Left ventricle myocardium inferior (tissue), 1 donor: ENCODE data around the gene SLMAP. TPM values are rescaled to one million over a fixed set of nuclear protein-coding genes. Genes with fewer than 3 reads are reported as not detected.

Experiments
- DNase-seq: peaks from one replicate; pipeline ENCODE4 v3.0.0-alpha.2; 2020
- H3K27ac ChIP-seq: fragments of 200-600 bp; replicated peaks from 2 replicates; pipeline ENCODE4 v1.8.0; 2021
- H3K27me3 ChIP-seq: fragments of 200-600 bp; 2 replicates; pipeline ENCODE4 v1.8.0; 2021; ENCODE audit warnings: low read depth
- H3K36me3 ChIP-seq: fragments of 200-600 bp; 2 replicates; pipeline ENCODE4 v1.8.0; 2021
- H3K4me1 ChIP-seq: fragments of 200-600 bp; 2 replicates; pipeline ENCODE4 v1.8.0; 2021
- H3K4me3 ChIP-seq: fragments of 200-600 bp; 2 replicates; pipeline ENCODE4 v1.8.0; 2021; ENCODE audit warnings: mild to moderate bottlenecking, moderate library complexity
- H3K9me3 ChIP-seq: fragments of 200-600 bp; replicated peaks from 2 replicates; pipeline ENCODE4 v1.8.0; 2021
- intact Hi-C: fragments of 100-400 bp; cut with micrococcal nuclease; formaldehyde crosslinking; loops from one replicate; pipeline ENCODE4 v1.11.0; 2022
- total RNA-seq: library from RNA; stranded (reverse); fragmentation: NEBNext Ultra II Directional; extraction: Animal tissue kit (Norgen Biotek cat#: 25700); gene quantifications from one replicate; pipeline ENCODE4 v1.2.1, GENCODE V29; 2021
- TF ChIP-seq, protein P1 (sequence below): fragments of 200-600 bp; IDR thresholded peaks from 2 replicates; pipeline ENCODE4 v1.8.0; 2021; ENCODE audit warnings: antibody characterized with exemption, mild to moderate bottlenecking, borderline replicate concordance
- donor health status: DM: no; HTN: yes; CAD: no; lungs with severe emphysema.

SLMAP gene
- total RNA-seq, 1 donor from 2014 or later: 316 TPM

DNA sequence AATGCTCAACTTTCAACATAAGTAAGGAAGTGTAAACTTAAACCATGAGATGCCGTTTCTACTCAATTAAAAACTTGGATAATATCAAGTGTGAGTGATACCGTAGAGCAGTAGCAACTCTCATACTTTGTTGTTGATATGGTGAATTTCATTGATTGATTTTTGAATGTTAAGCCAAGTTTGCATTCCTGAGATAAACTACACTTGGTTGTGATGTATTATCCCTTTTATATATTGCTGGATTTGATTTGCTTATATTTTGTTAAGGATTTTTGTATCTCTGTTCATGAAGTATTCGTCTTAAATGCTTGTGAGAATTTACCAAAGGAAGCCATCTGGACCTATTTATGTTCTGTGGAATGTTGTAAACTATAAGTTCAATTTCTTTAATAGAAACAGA, 21.7 kb downstream of the SLMAP start:
- no peaks in the 10 kb centered on the region for H3K36me3 ChIP-seq
- H3K4me3 ChIP-seq: no peak overlapping the region
- no peak overlapping the region for H3K27ac ChIP-seq
- peaks cover 21% of the 10 kb centered on the region for H3K4me1 ChIP-seq
- TF ChIP-seq, protein P1, sequence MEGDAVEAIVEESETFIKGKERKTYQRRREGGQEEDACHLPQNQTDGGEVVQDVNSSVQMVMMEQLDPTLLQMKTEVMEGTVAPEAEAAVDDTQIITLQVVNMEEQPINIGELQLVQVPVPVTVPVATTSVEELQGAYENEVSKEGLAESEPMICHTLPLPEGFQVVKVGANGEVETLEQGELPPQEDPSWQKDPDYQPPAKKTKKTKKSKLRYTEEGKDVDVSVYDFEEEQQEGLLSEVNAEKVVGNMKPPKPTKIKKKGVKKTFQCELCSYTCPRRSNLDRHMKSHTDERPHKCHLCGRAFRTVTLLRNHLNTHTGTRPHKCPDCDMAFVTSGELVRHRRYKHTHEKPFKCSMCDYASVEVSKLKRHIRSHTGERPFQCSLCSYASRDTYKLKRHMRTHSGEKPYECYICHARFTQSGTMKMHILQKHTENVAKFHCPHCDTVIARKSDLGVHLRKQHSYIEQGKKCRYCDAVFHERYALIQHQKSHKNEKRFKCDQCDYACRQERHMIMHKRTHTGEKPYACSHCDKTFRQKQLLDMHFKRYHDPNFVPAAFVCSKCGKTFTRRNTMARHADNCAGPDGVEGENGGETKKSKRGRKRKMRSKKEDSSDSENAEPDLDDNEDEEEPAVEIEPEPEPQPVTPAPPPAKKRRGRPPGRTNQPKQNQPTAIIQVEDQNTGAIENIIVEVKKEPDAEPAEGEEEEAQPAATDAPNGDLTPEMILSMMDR: no peak
- intact Hi-C loops: no loop called here
- no peaks in the 10 kb centered on the region for H3K9me3 ChIP-seq
- DNase-seq: no peak
- no peaks in the 10 kb centered on the region for H3K27me3 ChIP-seq

DNA sequence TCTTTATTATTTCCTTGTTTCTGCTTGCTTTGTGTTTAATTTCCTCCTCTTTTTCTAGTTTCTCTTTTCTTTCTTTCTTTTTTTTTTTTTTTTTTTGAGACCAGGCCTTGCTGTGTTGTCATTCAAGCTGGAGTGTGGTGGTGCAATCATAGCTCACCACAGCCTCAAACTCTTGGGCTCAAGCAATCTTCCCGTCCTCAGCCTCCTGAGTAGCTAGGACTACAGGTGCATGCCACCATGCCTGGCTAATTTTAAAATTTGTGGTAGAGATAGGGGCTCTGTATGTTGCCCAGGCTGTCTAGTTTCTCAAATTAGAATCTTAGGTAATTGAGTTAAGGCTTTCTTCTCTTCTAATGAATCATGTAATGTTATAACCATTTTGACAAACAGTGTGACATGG, 22.4 kb downstream of the SLMAP start:
- intact Hi-C loops: no loop called here
- Histone ChIP-seq H3K27me3 (no peaks in the 10 kb centered on the region), H3K9me3 (no peaks in the 10 kb centered on the region), H3K4me3 (no peak overlapping the region), H3K4me1 (peaks cover 28% of the 10 kb centered on the region), H3K27ac (no peak overlapping the region), H3K36me3 (no peaks in the 10 kb centered on the region)
- DNase-seq: no peak
- TF ChIP-seq, protein P1: no peak

DNA sequence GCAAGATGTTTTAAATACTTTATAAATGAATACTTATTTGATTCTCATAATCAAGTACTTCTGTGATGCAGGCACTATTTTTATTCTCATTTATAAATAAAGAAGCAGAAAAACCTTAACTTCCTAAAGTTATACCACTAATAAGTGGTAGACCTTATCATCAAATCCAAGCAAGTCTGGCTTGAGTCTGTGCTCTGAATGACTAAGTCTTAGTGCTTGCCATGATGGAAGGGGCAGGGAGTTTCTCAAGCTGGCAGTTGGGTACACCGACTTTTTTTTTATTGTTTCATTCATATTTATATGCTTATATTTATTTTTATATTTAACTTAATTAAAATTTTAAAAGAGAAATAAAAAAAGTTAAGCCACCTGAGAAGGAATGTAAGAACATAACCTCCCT, 23.6 kb downstream of the SLMAP start:
- Histone ChIP-seq H3K27ac (no peak overlapping the region), H3K4me1 (peaks cover 40% of the 10 kb centered on the region), H3K4me3 (no peak overlapping the region), H3K9me3 (no peaks in the 10 kb centered on the region), H3K36me3 (no peaks in the 10 kb centered on the region), H3K27me3 (no peaks in the 10 kb centered on the region)
- no peak for DNase-seq
- intact Hi-C loops: no loop called here
- TF ChIP-seq, protein P1: no peak

DNA sequence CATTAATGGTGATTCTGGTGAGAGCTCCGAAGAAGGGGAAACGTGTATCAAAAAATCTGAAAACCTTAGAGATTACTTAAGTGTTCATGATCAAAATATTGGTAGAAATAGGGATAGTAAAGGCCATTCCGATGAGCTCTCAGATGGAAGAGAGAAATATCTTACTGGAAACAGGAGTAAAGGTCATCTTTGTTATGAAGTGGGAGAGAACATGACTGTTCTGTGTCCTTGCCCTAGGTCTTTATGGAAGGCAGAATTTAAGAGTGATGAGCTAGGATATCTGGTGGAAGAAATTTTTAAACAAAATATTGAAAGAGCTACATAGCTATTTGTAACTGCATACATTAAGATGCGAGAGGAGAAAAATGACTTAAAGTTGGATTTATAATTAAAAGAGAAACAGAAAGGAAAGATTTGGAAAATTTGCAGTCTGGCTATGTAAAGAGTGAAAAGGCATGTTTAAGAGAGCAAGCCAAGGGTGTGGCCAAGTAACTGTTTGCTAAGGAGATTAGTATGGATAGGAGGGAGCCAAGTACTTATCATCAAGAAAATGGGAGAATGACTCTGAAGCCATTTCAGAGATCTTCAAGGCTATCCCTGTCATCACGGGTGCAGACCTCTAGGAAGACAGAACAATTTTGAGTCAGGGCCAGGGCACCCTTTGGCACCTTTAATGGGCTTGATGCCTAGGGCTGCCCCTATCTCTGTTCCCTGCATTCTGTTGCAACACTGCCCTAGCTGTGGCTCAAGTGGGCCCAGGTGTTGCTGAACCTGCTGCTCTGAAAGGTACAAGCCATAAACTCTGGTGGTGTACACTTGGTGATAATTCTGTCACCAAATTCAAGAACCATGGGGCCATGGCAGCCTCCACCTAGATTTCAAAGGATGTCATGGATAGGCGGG, 27.3 kb downstream of the SLMAP start:
- intact Hi-C loops: no loop called here
- H3K27me3 ChIP-seq: no peaks in the 10 kb centered on the region
- peak; percentile 29 for DNase-seq

DNA sequence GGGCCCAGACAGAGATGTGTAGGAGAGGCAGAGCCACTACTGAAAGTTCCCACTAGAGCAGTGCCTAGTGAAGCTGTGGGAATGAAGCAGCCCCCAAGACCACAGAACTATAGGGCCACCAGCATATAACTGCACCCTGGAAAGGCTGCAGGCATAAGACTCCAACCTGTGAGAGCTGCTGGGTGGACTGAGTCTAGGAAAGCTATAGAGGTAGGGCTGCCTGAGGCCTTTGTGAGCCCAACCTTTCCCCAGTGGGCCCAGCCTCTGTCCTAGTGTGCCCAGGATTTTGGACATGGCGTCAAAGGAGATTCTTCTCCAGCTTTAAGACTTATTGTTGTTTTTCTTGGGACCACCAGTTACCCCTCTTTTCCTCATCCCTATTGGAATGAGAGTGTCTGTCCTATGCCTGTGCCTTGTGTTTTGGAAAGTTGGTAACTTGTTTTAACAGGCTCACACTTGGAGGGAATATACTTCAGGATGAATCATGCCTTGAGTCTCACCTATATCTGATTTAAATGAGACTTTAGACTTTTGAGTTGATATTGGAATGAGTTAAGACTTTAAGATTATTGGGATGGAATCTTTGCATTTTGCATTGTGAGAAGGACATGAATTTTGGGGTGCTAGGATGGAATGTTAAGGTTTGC, 28.1 kb downstream of the SLMAP start:
- no peaks in the 10 kb centered on the region for H3K36me3 ChIP-seq
- no peak overlapping the region for H3K4me3 ChIP-seq
- intact Hi-C loops: no loop called here
- no peaks in the 10 kb centered on the region for H3K9me3 ChIP-seq
- peak overlapping the region; percentile 28 for H3K27ac ChIP-seq
- peaks cover 51% of the 10 kb centered on the region for H3K4me1 ChIP-seq
- DNase-seq: no peak
- no peaks in the 10 kb centered on the region for H3K27me3 ChIP-seq
- TF ChIP-seq, protein P1: no peak

More for the DNA sequence above, 27.3 kb downstream of the SLMAP start:
- Histone ChIP-seq H3K4me1 (peaks cover 50% of the 10 kb centered on the region), H3K27ac (peak overlapping the region; percentile 28), H3K9me3 (no peaks in the 10 kb centered on the region), H3K36me3 (no peaks in the 10 kb centered on the region), H3K4me3 (no peak overlapping the region)
- TF ChIP-seq, protein P1: no peak
